Hematopoietic multipotent progenitor cell (in vitro differentiated cells): Measurements from ENCODE around the gene TMEM231. TPM values are rescaled to one million over a fixed set of nuclear protein-coding genes. Genes with fewer than 3 reads are reported as not detected.
"Not testable (repeated sequence)": the region's sequence is repeated elsewhere in the genome, so short reads cannot be mapped to it uniquely, and the experiment has no call there.

ENCODE experiments used
- DNase-seq, 3 donors: peaks; one replicate each; pipeline ENCODE4 v3.0.0-alpha.2; 2011 to 2015; ENCODE audit warnings: low read depth in 2 of 3, low spot score in 2 of 3
- total RNA-seq: library from RNA; depleted of rRNA; stranded (reverse); fragments of >200 nt; gene quantifications from one replicate; pipeline ENCODE4 v1.2.3, GENCODE V29; 2012

The TMEM231 gene
- total RNA-seq, 1 donor: 21.8 TPM

GRCh38 chr16:75534560-75535205 lies 21.4 kb downstream of the TMEM231 start:
- no peak for DNase-seq

DNA sequence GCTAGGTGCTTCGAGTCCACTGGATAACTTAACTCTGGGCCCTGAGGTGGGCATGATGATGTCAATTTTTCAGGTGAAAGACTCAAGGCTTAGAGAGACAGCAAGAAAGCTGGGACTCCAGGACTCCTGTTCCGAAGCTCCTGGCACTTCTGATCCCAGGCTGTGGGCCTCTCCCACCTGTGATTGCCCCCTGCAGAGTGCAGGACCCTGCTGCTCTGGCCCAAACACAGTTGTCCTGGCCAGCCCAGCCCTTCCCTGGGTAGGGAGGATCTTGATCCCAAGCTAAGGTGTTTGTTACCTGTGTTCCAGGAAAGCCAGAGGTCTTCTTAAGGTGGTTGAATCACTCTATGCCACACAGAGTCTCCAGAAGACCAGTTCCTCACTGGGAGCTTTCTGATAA lies 23.3 kb downstream of the TMEM231 start:
- no peak for DNase-seq

- no peak for DNase-seq
Measured at GRCh38 chr16:75532142-75532765, 23.8 kb downstream of the TMEM231 start.

- DNase-seq: no peak
Measured at GRCh38 chr16:75529959-75530358, 26.1 kb downstream of the TMEM231 start.

- no peak for DNase-seq
Measured at GRCh38 chr16:75529056-75529905, 26.8 kb downstream of the TMEM231 start.

DNA sequence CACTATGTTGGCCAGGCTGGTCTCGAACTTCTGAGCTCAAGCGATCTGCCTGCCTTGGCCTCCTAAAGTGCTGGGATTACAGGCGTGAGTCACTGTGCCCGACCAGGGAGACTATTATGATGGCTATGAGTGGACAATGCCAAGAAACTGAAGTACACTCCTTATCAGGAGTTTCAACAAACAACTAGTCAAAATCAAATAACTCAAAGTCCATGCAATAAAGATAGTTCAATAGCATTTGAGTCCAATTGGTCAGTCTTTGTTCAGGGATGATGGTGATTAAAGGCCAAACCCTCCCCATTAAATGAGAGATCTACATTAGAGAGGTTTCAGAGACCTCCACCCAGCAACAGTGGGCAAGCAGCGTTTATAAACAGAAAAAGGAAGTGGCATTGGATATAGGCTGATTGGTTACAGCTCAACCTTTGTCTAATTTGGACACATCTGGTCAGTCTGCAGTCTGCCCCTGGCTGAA lies 28.2 kb downstream of the TMEM231 start:
- no peak for DNase-seq

DNA sequence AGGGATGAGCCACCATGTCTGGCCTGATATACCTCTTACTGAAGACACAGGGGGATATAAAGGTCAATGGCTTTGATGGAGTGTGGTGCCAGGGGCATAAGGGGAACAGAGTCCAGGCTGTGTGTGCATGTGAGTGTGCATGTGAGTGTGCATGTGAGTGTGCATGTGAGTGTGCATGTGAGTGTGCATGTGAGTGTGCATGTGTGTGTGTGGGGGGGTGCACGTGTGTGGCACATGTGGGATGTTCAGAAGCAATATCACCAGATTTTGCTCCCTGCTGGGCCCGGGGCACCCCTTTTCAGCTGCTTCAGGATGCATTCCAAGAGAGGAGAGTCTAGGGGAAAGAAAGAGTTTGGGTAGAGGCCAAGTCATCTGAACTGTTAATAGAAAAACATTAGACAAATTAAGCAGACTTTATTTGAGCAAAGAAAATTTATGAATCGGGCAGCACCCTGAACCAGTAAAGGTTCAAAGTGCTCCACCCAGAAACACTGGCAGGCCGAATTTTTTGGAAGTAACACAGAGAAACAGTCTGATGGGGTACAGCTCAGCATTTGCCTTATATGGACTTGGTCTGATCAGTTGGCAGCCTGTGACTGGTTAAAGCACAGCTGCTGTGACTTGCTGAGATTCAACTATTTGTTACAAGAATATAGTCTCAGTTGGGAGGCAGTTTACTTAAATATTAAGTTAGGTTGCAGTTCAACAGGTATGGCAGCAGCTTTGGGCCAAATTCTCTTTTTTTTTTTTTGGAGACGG lies 29.8 kb downstream of the TMEM231 start:
- no peak for DNase-seq

GRCh38 chr16:75519175-75519574 lies 36.9 kb downstream of the TMEM231 start:
- no peak for DNase-seq

- DNase-seq: peak; percentile 25 to 41 (median 35)
Measured at GRCh38 chr16:75516189-75516966, 39.7 kb downstream of the TMEM231 start.

- no peak for DNase-seq
Measured at GRCh38 chr16:75514296-75514695, 41.8 kb downstream of the TMEM231 start.

- no peak for DNase-seq
Measured at GRCh38 chr16:75506574-75506973, 49.5 kb downstream of the TMEM231 start.

DNA sequence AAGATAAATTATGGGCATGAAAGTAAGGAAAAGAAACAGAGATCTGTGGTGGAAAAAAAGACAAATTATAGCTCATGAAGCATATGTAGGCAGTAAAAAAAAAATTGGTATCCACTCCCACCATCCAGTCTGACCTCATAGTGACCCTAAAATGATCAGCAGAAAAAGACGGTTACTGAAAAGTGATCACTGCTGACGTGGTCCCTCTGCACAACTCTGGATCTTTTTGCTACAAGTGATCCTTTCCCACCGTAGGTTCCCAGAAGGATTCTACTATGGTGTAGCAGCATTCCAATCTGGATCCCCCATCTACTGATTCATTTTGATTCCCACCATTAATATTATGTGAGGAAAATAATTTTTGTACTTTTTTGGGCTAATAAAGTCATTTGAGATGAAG lies 49.9 kb downstream of the TMEM231 start:
- no peak for DNase-seq

DNA sequence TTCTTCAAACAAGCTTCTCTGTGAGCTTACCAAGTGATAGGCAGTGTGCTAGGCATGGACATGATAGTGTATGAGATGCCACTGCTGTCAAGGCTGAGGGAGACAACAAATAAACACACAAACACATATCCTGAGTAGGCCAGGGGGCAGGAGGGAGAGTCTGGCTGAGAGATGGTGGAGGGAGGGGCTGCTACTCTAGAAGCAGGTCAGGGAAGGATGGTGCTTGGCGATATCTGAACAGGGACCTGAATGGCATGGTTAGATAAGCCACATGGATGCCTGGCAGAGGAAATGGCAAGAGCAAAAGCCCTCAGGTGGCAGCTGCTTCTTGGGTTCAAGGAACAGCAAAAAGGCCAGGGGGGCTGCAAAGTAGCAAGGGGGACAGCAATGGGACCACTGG lies 52.3 kb downstream of the TMEM231 start:
- DNase-seq: no peak

- DNase-seq: no peak
Measured at GRCh38 chr16:75502916-75503605, 53.0 kb downstream of the TMEM231 start.

DNA sequence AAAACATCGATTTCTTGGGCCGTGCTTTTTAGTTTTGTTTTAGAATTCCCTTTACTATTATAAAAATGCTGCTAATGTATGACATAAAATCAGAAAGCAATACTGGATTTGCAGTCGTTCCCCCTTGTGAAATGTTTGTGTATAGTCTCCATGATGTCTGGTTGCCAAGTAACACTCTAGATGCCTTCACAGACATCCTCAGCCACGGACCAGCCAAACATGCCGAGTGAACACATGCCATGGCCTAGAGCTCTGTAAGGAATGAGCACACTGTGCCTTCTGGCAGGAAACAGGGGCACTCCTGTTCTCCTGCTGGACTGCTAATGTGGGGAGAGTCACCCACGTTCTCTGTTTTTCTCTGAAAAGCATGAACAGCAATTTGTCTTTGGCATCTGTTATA lies 54.2 kb downstream of the TMEM231 start:
- DNase-seq: not testable (repeated sequence)

- no peak for DNase-seq
Measured at GRCh38 chr16:75501359-75501758, 54.7 kb downstream of the TMEM231 start.

- DNase-seq: not testable (repeated sequence)
Measured at GRCh38 chr16:75498605-75499322, 57.3 kb downstream of the TMEM231 start.

DNA sequence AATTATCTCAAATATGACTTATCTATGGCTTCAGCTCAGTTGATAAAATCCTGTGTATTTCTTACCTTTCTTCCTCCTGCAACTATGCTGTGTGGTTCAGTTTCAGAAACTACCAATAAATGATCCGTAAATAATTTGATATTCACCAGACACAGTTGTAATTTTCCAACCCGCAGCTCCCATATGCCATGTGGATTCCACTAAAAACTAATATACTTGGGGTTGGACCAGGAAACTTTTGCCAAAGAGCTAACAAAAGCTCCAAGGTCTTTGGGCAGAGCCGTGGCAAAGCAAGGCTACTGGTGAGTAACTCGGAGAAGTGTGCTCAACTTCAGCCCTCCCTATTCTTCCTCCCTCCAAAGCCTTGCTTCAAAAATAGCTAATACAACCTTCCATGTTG lies 58.5 kb downstream of the TMEM231 start:
- DNase-seq: no peak
